AG04450 (cell line): ENCODE results near the gene BTBD9. TPM values are rescaled to one million over a fixed set of nuclear protein-coding genes. Genes with fewer than 3 reads are reported as not detected.

Source experiments
- CTCF ChIA-PET: fragments of 300-600, 350-600 bp; formaldehyde crosslinking; extraction: SDS; loops from one replicate; lab custom pipeline; 2022; ENCODE audit warnings: antibody characterized with exemption, inconsistent platforms; lab: Charles Lee
- POLR2A ChIA-PET: fragments of 350-600 bp; formaldehyde crosslinking; extraction: SDS; loops from one replicate; lab custom pipeline; 2021; ENCODE audit warnings: antibody characterized with exemption, inconsistent platforms; lab: Yijun Ruan, JAX
- DNase-seq: peaks from one replicate; pipeline ENCODE4 v3.0.0-alpha.2; 2011; ENCODE audit warnings: low read depth, low spot score
- H3K27ac ChIP-seq: one replicate; pipeline ENCODE4 v1.5.1; 2012; ENCODE audit warnings: low read depth, low read length, control low read depth
- H3K27me3 ChIP-seq: one replicate; pipeline ENCODE4 v1.6.0; 2012; ENCODE audit warnings: low read length; ENCODE audit not compliant: control insufficient read depth, insufficient read depth
- H3K4me3 ChIP-seq: 2 replicates; pipeline ENCODE4 v1.5.1; 2011; ENCODE audit warnings: mild to moderate bottlenecking, low read depth, low read length, control low read depth
- H3K9me3 ChIP-seq: 2 replicates; pipeline ENCODE4 v1.5.1; 2012; ENCODE audit warnings: low read length; ENCODE audit not compliant: control insufficient read depth, insufficient read depth
- CTCF ChIP-seq: IDR thresholded peaks from 2 replicates; pipeline ENCODE4 v1.5.1; 2011; ENCODE audit warnings: low read depth, low read length, control low read depth, inconsistent platforms
- polyA plus RNA-seq: library from polyadenylated mRNA; depleted of rRNA; stranded (reverse); fragments of >200 nt; gene quantifications from 2 replicates; pipeline ENCODE4 v1.2.3, GENCODE V29; 2011

Gene BTBD9
- polyA plus RNA-seq, 1 experiment = 7.2 TPM

- no peak overlapping the region for H3K27ac ChIP-seq
- no peak for TF ChIP-seq CTCF
- CTCF ChIA-PET = interaction anchor here (0.5 kb wide), 1 partner anchor 700 kb away, joined by 3 read pairs; no protein-coding TSS in a partner anchor
- no peaks in the 10 kb centered on the region for H3K27me3 ChIP-seq
- peaks cover 8% of the 10 kb centered on the region for H3K9me3 ChIP-seq
- H3K4me3 ChIP-seq = no peak overlapping the region
- DNase-seq = no peak
- POLR2A ChIA-PET = no interaction called here
Observed at GRCh38 chr6:38525888-38526287, 113.8 kb downstream of the BTBD9 start.

- Histone ChIP-seq H3K27me3 (no peaks in the 10 kb centered on the region), H3K9me3 (peaks cover 8% of the 10 kb centered on the region), H3K27ac (no peak overlapping the region), H3K4me3 (no peak overlapping the region)
- no peak for TF ChIP-seq CTCF
- ChIA-PET CTCF (interaction anchor here (0.8 to 1.9 kb wide), 2 partner anchors 31 to 819 kb away, joined by 3 to 6 read pairs; no protein-coding TSS in a partner anchor), POLR2A (no interaction called here)
- DNase-seq = no peak
Observed at GRCh38 chr6:38524436-38525145, 115.1 kb downstream of the BTBD9 start.

DNA sequence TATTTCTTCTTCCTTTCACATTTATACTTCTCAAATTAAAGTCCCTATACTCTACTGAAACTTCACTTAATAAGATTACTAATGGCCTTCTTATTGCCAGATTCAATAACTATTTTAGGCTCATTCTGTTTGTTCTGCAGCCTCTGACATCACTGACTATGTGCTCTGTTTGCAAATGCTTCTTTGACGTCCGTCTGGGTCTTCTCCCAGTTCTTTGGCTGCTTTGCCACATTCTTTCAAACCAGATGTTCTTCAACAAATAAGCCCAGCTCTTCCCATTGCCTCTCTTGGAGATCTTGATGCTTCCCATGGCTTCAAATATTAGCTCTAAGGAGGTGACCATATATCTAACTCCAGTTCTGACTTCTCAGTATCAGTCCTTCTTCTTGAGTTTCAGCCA is 117.4 kb downstream of the BTBD9 start:
- H3K27ac ChIP-seq = no peak overlapping the region
- no peaks in the 10 kb centered on the region for H3K27me3 ChIP-seq
- TF ChIP-seq CTCF = no peak
- H3K4me3 ChIP-seq = no peak overlapping the region
- H3K9me3 ChIP-seq = peaks cover 8% of the 10 kb centered on the region
- ChIA-PET POLR2A (no interaction called here), CTCF (no interaction called here)
- DNase-seq = peak; percentile 70

DNA sequence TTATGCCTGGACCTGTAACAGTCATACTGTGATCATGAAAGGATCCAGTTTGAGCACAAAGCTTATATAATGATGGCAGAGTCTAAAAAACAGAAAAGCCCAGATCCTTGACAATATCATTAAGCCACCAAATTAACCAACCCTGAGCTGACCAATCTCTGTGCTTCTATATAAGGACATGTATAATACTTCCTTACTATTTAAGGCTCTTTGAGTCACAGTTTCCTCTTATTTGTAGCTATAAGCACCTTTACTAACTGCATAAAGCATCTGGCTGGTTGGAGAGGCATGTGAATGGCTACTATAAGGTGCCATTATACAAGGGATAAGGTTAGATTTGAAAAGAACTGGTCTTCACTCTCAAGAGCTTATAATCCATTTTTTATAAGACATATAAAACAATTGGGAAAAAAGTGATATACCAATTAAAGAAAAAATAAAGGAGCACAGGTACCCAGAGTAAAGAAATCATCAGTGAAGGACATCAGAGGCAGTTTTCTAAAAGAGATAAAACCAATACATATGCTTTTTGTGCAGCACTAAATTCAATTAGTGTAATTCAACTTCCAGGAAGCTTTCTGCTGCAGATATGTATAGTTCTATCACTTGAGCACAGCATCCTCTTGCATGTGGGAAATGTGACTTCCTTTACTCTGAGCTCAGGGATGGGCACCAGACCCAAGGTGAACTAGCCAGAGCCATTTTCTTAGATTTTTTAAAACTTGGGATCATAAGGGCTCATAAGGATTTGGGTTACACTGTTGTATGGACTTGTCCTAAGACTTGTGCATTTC is 121.0 kb downstream of the BTBD9 start:
- no peak overlapping the region for H3K4me3 ChIP-seq
- H3K9me3 ChIP-seq = no peaks in the 10 kb centered on the region
- no peak for DNase-seq
- ChIA-PET POLR2A (no interaction called here), CTCF (interaction anchor here (1.5 kb wide), 1 partner anchor 25 kb away, joined by 7 read pairs; no protein-coding TSS in a partner anchor)
- no peak overlapping the region for H3K27ac ChIP-seq
- H3K27me3 ChIP-seq = no peaks in the 10 kb centered on the region
- no peak for TF ChIP-seq CTCF

DNA sequence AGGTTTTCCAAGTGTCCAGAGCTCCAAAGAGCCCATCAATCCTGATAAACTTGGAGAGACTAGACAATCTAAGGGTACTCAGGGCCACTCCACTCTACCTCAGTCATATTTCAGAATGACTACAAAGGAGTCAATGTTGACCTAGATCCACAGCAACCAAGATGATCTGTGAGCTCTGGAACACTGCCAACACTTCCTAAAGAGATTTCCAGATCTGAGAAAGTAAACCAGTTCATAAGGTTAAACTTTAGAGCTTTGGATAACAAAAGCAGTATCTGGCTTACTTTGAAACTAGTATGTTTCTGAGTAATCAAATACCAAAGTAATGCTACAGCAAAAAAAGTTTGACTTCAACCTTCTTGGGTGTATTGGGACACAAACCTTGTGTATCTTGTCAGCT is 122.7 kb downstream of the BTBD9 start:
- no peaks in the 10 kb centered on the region for H3K9me3 ChIP-seq
- ChIA-PET POLR2A (no interaction called here), CTCF (interaction anchor here (0.7 to 1.3 kb wide), 3 partner anchors 53 to 483 kb away, joined by 3 read pairs; no protein-coding TSS in a partner anchor)
- DNase-seq = no peak
- no peak for TF ChIP-seq CTCF
- H3K27me3 ChIP-seq = no peaks in the 10 kb centered on the region
- H3K4me3 ChIP-seq = no peak overlapping the region
- H3K27ac ChIP-seq = no peak overlapping the region
